Mesenteric fat pad (tissue), 1 donor: Measurements from ENCODE around the gene EIF2AK2. TPM values are rescaled to one million over a fixed set of nuclear protein-coding genes. Genes with fewer than 3 reads are reported as not detected.
A peak's percentile ranks its signal among the peaks of the same experiment; 100 is the strongest.
"Not testable (repeated sequence)": the region's sequence is repeated elsewhere in the genome, so short reads cannot be mapped to it uniquely, and the experiment has no call there.

Experiments used
- DNase-seq: peaks from one replicate; pipeline ENCODE4 v3.0.0-alpha.2; 2020; ENCODE audit warnings: low spot score
- long read RNA-seq: library from polyadenylated mRNA; unstranded; transcript quantifications from one replicate; pipeline ENCODE4 v2.0.0, GENCODE V29; 2020
- total RNA-seq: library from RNA; stranded (reverse); fragmentation: NEBNext Ultra II Directional; extraction: Animal tissue kit (Norgen Biotek cat#: 25700); gene quantifications from one replicate; pipeline ENCODE4 v1.2.1, GENCODE V29; 2021
- donor health status: DM: yes; HTN: yes; CAD: no.

Gene EIF2AK2
- 56.2 TPM for total RNA-seq
- long read RNA-seq, full-length matches to known transcripts = 20 of 79 reads
- long read RNA-seq, partial matches to known transcripts = 40 of 79 reads
- long read RNA-seq, other reads (novel, unspliced or antisense) = 19 of 79 reads

DNA sequence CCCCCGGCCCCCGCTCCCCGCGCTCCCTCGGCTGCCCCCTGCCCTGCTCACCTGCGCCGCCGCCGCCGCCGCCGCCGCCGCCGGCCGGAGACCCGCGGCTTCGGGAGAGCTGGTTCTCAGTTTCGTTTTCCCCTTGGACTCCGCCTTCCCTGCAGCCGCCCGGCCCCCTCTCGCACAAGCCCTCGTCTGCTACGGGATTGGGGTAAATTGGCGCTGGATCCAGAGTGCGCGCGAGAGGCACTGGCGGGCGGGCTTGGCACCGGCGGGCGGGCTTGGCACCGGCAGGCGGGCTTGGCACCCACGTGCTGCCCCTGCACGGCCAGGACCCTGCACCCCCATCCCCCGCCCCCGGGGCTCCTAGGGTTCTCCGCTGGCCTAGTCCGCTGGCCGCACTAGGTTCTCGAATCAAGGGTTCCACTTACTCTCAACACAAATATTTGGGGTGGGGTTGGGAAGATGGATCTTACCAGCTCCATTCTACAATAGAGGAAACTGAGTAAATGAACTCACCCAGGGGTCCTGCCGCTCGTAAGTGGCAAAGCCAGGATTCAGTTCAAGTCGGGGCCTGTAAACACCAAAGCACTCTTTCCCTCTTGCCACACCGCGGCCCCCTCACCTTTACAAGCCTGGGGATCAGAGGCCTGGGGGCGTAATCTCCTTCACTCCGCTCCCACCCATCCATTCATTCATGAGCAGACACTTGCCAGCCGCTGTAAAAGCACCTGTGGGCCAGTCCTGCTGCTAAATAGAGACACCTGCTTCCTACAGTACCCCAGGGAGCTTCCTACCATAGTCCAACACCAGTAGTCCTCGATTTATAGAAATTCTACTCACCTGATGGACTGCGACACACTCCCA lies at the start of gene EIF2AK2:
Gene EIF2AK2 (minus strand): TSS at position 124 of the 858 bp plus-strand sequence. CDS start 9,174 bp downstream, outside the sequence.
- DNase-seq = peak; percentile 93

DNA sequence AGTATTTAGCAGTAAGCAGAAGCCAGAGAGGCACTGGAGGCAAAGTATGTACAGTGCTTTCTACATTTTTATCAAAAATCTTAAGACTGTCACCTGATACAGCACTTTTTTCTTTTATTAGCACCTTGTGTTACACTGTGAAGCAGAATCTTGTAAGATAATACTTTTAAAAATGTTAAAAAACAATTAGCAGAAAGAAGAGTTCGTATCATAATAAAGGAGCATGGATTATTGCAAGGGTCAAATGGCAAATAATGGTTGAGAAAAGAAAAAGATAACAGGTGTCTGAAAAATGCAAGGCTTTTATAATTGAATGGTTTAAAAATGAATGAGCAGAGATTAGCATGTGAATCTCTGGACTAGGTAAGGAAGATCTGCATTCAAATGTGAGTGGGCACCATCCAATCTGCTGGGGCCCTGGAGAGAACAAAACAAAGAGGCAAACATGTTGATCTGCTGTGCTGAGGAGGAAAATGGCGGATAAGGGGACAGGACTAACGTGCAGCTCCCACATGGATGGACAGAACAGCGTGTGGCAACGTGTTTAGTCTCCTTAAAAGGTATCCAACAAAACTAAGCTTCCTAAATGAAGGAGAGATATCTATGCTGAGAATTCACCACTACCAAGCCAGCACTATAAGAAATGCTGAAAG lies 49.0 kb upstream of the EIF2AK2 start:
- no peak for DNase-seq

DNA sequence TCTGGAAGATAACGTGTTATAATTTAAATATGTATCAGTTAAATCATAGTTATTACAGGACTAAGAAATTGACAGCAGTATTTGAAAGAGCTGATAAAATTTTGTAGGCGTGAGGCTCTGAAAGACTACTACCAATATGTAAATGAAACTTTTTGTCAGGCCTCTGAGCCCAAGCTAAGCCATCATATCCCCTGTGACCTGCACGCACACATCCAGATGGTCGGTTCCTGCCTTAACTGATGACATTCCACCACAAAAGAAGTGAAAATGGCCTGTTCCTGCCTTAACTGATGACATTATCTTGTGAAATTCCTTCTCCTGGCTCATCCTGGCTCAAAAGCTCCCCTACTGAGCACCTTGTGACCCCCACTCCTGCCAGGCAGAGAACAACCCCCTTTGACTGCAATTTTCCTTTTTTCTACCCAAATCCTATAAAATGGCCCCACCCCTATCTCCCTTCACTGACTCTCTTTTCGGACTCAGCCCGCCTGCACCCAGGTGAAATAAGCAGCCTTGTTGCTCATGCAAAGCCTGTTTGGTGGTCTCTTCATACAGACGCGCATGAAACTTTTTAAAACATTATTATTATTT lies 48.4 kb upstream of the EIF2AK2 start:
- DNase-seq = not testable (repeated sequence)

DNA sequence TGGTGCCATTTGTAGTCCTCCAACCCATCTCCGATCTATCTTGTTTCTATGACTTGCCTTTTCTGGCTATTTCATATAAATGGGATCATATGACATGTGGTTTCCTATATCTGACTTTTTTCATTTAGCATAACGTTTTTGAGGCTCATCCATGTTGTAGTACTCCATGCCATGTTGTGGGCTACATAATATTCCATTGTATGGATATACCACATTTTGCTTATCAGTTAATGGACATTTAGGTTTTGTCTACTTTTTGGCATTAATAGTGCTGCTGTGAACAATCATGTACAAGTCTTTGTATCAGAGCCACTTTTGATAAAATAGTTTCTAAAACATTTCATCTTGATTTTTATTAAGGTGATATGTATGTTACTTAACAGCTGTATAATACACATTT lies 46.9 kb upstream of the EIF2AK2 start:
- no peak for DNase-seq

DNA sequence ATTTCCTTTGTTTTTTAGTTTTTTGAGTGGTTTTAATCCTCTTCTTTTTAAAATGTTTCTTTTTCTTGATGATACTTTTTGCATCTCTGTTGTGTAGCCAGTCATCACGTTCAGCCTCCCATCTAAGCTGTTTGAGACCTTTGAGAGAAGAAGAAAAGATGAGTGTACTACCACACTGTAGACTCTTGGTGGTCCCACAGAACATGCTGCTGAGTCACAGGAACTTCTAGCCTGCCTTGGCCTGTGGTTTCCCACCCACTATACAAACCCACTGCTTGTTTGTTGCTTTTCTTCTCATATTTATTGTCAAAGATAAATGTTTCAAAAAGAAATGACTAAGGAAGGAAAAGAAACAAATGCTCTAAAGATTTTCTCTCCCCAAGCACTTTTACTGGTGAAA lies 45.0 kb upstream of the EIF2AK2 start:
- no peak for DNase-seq

DNA sequence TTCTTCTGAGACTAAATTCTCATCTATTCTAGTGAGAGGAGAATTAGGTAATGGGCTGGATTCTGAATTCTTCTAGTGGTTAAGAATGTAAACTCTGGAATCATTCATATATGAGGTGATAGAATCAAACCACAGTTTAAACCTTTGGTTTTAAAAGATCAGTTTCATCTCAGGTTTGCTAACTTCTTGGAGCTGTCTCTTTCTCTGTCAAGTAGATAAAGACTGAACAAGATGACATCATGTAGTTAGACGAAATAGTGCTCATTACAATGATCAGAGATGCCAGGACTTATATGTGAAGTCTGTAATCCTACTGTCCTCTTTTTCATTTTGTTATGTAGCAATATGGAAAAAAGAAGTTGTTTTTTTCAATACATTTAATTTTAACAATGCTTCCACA lies 44.4 kb upstream of the EIF2AK2 start:
- no peak for DNase-seq

DNA sequence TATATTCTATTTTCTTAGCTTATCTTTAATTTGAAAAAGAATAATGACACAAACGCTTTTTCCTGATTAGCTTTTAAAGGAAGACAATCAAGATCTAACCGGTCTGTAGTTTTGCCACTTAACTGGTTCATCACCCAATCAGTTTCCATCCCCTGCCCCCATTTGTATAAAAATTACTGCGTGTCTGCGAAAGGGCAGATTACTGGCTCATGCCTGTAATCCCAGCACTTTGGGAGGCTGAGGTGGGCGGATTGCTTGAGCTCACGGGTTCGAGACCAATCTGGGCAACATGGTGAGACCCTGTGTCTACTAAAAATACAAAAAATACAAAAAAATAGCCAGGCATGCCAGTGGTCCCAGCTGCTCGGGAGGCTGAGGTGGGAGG lies 41.9 kb upstream of the EIF2AK2 start:
- no peak for DNase-seq

DNA sequence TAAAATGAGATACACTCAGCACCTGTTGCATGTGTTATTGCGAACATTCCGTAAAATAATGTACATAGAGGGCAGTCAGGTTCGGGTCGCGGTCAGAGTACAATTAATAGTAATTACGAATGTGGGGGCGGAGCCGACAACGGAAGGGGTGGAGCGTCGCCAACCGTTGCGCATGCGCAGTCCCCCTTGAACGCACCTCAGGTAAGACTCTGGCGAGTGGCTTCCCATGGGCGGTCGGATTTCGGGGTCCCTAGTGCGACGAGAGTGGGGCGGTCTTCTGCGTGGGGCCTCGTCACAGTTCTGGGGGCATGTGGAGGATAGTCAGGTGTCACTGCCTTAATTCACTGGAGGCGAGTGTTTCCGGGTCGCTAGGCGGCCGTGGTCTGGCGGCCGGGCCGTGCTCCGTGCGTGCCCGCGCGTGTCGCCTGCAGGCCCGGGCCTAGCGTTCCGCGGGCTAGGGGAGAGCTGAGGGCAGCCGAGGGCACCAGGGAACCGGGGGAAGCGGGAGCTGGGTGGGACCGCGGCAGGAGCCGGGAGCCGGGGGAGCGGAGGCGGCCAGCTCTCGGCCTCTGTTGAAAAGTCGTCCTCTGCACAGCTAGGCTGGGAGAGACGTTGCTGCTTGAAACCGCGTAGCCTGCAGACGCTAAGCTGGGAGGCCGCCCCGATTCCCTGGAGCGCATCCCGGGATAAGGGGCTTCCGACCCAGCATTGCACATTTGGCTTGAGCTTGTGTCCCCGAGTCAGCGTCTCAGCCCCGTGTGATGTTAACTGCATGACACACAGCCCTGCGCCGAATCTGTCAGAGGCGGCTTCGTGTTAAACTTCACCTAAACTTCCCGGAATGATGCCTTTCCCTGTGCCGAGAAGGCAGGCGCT lies 39.8 kb upstream of the EIF2AK2 start, which contains the start of gene CEBPZOS:
Gene CEBPZOS (plus strand): TSS at position 177 of the 876 bp plus-strand sequence. CDS start 3,209 bp downstream, outside the sequence.
- DNase-seq = peak; percentile 95

DNA sequence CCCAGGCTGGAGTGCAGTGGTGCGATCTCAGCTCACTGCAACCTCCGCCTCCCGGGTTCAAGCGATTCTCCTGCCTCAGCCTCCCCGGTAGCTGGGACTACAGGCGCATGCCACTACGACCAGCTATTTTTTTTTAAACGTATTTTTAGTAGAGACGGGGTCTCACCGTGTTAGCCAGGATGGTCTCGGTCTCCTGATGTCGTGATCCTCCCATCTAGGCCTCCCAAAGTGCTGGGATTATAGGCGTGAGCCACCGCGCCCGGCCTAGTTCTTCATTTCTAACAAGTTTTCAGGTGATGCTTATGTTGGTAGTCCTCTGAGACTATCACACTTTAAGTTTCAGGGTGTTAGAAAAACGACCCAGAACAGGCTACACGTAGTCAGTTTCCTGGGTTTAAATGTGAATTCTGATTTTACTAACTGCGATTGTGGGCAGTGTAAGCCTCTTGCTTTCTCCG lies 39.1 kb upstream of the EIF2AK2 start:
- DNase-seq = not testable (repeated sequence)

DNA sequence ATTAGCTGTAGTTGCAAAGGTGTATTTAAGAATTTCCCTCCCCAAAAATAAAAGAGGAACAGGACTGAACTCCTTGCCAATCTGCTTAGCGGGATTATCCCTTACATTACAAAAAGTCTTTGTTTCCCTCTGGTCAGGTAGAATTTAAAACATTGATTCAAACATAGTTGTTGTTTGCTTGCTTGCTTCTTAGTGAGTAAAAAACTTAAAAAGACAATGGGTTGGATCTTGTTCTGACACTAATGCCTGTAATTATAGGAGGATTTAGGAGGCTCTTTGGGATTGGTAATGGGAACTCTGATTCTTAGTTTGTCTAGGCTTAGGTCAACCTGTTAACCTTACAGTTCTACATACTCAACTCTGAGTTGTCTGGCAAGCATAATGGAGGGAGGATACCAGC lies 35.8 kb upstream of the EIF2AK2 start:
- no peak for DNase-seq

DNA sequence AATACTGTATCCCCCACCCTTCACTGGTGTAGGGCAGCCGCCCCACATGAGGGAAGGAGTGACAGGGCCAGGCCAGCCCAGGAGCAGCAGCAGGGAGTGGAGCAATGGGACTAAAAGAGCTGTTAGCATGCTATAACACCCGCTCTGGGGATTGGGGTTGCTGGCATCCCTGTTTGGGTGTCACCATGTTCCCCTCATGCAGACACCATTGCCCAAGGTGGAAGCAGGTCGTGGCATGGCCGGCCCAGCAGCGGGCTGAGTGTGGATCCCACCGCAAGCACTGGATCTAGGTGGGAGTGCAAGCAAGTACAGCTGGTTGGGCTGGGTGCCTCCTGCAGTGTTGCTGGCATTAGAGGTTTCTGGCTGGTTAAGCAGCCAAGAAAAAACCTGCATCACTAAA lies 35.0 kb upstream of the EIF2AK2 start:
- no peak for DNase-seq

DNA sequence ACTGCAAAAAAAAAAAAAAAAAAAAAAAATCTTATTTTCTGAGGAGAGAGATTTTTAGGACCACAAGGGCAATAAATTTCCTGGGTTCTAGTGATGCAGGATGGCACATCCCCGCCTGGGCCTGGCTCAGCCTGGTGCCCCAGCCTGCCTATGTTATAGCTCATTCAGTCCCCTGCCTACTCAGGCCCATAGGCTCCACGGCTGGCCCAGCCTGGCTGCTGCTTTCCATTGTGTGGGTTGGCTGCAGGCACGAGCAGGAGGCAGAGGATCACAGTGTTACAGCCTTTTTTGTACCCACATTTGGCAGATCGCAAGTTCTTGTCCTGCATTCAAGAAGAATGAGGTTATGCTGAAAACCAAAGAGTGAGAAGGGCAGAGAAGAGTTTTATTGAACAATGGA lies 34.5 kb upstream of the EIF2AK2 start:
- DNase-seq = no peak

DNA sequence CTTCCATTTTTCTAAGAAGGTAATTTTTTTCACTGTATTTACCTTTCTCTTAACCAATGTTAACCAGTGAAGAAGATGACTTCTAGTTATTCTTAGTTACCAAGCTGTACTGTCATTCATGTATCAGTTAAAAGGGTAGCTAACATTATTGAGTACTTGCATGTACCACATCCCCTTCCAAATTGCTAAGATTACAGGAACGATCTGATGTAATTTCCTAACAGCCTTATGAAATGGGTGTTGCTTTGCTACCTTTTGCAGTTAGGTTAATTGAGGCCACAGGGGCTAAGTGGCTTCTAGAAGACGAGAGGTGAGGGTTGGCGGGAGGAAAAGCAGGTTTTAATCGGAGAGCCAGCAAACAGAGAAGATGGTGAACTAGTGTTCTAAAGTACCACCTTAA lies 33.5 kb upstream of the EIF2AK2 start:
- no peak for DNase-seq

DNA sequence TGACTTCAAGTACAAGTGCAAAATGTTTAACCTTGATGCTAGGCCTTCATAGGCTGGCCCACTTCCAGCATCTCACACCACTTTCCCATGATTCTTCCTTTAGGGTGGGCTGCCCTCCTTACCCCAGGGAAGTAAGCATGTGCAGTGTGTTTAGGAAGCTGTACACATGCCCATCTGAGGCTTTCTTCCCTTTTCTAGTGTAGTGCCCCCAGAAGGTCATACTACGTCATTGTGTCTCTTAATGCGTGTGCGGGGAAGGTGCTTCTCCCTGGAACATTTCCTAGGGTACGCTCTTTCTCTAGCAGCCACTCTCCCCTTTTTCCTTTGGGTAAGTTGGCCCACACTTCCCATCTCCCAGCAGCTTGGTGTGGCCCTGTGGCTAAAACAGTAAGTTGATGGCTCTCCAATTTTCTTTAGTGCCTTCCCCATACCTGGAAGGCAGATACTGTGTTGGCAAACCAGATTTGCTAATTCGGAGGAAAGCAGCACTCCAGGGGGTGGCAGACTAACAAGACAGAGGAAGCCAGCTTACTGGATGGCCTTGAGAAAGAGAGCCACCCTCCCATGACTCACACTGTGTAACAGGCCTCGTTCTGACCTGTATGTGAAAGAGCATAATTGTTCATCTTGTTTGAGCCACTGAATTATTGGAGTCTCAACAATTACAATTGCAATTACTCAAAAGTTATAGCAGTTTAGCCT lies 32.8 kb upstream of the EIF2AK2 start:
- no peak for DNase-seq

DNA sequence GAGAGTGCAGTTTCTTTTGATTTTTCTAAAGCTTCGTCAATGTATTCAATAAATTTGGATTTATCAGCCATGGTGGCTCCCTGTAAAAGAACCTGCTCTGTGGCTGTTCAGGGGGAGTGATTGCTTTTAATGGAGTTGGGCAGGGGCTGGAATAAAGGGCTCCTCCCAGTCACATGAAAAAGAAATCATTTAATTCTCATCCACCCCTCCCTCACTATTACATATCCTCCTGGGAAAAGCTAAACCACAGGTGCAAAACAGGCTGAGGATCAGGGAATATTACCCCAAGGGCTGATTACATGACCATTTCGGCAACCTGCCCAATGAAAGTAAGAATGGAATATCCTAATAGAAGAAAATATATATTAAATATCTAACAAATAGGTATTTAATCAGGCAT lies 31.8 kb upstream of the EIF2AK2 start, which contains the start of gene SULT6B1:
Gene SULT6B1 (minus strand): TSS at position 101 of the 400 bp plus-strand sequence. CDS start 30 bp downstream, at position 71.
- DNase-seq = no peak

DNA sequence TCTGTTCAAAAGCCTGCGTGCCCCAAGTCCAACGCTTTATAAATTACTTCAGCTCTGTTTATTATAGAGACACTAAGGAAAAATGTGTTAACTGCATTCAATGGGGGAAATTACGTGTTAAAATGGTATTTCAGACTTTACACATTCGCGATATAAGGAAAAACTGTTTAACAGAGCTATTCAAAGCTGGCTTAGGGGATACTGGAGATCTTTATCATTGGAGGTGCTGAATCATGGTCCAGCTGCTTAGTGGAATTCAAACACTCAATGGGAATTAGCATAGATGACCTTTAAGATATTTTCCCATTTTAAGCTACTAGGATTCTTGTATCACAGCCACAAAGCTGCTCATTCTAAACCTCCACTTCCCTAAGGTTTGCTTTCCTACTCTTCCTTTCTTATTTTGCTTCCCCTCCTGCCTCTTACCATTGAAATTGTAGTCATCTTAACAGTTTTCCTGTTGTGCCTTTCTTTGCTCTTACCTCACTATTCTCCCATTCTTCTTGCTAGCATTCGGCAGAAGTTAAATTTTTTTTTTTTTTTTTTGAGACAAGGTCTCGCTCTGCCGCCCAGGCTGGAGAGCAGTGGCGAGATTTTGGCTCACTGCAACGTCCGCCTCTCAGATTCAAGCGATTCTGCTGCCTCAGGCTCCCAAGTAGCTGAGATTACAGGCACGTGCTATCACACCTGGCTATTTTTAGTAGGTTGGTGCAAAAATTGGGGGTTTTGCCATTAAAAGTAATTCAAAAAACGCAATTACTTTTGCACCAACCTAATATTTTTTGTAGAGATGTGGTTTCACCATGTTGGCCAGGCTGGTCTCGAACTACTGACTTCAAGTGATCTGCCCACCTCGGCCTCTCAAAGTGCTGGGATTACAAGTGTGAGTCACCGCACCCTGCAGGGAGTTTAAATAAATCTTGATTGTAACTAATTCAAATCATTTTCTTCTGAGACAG lies 25.2 kb upstream of the EIF2AK2 start:
- no peak for DNase-seq

DNA sequence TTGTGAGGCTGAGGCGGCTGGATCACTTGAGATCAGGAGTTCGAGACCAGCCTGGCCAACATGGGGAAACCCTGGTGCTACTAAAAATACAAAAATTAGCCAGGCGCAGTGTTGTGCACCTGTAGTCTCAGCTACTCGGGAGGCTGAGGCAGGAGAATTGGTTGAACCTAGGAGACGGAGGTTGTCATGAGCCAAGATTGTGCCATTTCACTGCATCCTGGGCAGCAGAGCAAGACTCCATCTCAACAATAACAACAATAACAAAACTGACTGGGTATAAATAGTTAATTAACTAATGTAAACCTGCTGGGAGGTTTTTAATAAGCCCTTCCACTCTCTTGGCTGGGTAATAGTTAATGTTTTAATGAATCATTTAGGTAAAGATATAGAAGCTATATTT lies 23.9 kb upstream of the EIF2AK2 start:
- no peak for DNase-seq

DNA sequence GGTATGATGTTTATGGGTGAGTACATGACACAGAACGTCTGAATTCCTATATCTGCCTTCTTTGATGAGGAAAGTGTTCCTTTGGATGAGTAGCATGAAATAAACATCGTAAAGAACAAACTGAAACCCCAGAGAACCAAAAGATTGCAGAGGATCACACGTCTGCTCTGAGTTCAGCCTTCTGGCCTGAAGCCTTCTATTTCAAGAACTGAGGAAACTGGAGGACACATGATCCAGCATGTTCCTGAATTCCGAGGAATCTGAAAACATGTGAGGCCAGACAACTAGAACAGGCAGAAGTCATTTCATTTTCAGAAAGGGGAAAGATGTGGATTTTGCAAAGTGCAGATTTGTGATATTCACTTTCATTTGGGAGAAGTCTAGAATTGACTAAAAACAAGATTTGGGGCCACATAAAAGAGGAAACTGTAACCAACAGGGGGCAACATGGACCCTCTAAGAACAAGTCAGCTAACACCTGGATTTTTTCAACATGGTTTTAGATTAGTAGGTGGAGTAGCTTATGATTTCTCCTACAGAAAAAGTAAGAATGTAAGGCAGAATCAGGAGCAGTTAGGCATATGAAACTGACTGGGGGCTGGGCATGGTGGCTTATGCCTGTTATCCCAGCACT lies 23.3 kb upstream of the EIF2AK2 start:
- DNase-seq = no peak
